Central memory CD4-positive, alpha-beta T cell (primary cell): ENCODE data around the gene AP2S1.
"Not testable (repeated sequence)": the region's sequence is repeated elsewhere in the genome, so short reads cannot be mapped to it uniquely, and the experiment has no call there.

Source experiments
- DNase-seq: peaks from one replicate; pipeline ENCODE4 v3.0.0; 2022

The AP2S1 gene

DNA sequence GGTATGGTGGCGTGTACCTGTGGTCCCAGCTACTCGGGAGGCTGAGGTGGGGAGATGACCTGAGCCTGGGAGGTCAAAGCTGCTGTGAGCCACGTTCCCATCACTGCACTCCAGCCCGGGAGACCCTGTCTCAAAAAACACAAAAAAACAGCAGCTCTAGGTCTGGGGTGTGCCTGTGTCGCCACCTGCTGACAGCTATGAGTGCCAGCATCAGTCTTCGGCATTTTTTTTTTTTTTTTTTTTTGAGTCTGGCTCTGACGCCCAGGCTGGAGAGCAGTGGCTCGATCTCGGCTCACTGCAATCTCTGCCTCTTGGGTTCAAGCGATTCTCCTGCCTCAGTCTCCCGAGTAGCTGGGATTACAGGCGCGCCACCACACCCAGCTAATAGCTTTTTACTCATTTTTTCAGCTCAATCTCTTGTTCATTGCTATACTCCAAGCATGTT, 10.1 kb downstream of the AP2S1 start:
- peak; percentile 50 for DNase-seq

DNA sequence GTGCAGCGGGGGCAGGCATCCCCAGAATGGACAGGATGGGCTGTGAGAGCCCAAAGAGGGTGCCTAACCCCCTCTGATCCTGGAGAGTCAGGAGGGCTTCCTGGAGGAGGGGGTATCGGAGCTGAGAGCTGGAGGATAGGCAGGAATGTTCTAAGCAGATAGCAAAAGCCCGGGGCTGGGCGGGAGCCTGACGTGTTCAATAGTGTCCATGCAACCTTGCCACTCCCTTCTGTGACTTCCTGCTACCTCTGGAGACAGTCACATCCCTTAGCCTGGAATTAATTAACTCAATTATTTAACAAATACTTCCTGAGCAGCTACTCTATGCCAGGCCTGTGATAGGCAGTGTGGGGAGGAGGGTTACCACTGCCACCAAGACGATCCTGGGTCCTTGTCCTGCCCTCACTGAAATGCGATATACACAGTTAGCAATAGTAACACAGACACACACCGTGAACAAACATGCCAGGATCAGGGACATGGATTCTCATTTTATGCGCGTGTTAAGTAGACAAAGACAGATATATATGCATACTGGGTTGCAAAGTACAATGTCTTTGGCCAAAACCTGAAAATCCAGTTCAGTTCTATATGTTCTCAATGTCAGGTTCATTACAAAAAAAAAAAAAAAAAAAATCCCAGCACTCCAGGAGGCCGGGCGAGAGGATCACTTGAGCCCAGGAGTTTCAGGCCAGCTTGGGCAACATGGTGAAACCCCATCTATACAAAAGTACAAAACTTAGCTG, 10.7 kb downstream of the AP2S1 start:
- DNase-seq: no peak

DNA sequence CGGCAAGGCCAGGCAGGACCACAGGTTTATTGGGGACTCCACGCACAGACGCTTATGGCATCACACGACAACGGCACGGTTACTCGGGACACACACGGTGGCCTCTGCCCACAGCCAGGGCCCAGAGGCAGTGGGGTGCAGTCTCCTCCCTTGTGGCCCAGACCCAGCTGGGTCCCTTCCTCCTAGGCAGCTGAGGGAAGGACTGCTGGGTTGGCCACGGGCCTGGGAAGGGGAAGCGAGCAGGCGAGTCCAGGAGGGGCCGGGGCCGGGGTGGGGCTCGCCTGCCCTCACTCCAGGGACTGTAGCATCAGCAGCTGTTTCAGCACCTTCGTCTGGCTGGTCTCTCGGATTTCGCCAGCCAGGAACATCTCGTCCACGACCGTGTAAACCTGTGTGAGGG, 12.5 kb downstream of the AP2S1 start:
- no peak for DNase-seq

DNA sequence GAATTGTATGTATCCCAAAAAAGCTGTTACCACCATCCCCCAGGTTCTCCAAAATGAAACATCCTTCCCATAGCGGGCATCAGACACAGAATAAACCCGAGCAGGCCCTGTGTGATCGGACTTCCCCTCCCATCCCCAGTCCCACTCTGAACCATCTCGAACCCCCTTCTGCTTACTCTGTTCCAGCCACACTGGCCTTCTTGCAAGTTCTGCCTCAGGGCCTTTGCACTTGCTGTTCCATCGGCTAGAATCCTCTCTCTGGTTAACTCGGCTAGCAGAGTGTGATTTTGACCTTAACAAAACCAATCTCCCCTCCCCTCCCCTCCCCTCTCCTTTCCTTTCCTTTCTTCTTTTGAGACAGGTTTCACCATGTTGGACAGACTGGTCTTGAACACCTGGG, 15.7 kb downstream of the AP2S1 start:
- DNase-seq: no peak

DNA sequence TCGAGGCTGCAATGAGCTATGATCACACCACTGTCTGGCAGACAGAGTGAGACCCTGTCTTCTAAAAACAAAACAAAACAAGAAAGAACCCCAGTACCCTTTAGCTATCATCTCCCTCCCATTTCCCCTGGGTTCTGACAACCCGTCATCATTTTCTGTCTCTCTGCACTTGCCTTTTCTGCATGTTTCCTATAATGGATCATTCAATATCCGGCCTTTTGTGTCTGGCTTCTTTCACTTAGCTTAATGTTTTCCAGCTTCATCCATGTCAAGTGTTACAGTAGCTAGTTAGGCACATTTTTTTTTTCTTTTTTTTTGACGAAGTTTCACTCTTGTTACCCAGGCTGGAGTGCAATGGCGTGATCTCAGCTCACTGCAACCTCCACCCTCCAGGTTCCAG, 16.5 kb downstream of the AP2S1 start:
- DNase-seq: no peak

DNA sequence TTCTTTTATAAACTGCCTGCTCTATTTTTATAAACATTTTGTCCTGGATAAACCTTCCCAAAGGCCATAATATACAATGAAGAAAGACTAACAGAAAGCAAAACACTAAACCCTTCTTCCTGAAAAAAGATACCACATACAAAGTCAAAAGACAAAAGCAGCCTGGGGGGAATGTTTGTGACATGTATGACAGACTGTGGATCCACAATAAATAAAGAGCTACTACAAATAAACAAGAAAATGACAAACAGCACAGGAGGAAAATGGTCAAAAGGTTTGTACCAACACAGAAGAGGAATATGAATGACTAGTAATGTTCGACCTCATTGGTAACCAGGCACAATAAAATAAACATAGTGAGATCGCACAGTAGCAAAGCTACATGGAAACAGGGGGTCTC, 19.8 kb downstream of the AP2S1 start:
- no peak for DNase-seq

DNA sequence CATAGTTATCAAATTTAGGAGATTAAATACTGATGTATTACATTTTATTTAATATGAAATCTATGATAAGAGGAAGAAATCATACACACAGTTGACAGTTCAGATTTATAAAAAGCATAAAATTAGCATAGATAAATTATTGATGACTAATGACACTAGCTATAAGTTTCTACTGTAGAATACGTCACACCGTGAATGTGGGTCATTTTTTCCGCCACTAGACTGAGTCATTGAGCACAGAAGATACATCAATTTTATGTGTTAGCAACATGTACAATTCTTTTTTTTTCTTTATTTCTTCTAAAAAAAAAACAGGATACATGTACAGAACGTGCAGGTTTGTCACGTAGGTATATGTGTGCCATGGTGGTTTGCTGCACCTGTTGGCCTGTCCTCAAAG, 22.2 kb downstream of the AP2S1 start:
- no peak for DNase-seq

DNA sequence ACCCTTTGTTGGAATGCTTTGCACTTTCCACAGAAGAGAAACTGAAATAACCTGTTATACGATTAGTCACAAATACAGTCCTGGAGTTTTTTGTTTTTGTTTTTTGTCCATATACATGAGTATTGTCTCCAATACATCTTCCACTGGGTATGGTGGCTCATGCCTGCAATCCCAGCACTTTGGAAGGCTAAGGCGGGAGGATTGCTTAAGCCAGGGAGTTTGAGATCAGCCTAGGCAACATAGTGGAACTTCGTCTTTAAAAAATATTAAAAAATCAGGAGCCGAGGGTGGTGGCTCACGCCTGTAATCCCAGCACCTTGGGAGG, 25.0 kb downstream of the AP2S1 start:
- DNase-seq: no peak

DNA sequence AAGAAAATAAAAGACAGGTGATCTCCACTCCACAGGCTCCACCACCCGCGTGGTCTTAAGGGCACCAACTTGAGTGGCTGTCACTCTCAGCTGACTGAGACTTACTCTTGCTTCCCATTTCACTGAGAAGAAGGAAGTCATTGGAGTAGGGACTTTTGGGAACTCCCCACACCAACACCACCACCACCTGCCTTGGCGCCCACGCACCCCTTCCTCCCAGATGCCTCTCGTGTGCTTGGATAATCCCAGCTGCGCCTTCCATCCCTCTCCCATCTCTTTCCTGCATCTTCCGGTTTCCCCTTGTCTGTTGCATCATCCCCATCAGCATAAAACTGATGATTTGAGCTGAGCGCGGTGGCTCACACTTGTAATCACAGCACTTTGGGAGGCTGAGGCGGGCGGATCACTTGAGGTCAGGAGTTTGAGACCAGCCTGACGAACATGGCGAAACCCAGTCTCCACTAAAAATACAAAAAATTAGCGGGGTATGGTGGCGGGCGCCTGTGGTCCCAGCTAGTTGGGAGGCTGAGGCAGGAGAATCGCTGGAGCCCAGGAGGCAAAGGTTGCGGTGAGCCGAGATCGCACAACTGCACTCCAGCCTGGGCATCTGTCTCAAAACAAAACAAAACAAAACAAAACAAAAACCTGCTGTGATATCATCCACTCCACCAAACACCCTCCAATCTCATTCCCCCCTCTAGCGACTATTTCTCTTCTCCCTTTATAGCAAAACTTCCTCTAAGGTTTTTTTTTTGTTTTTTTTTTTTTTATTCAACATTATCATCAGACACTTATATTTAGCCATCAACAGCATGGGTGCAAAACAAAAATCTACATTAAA, 25.5 kb downstream of the AP2S1 start:
- no peak for DNase-seq

DNA sequence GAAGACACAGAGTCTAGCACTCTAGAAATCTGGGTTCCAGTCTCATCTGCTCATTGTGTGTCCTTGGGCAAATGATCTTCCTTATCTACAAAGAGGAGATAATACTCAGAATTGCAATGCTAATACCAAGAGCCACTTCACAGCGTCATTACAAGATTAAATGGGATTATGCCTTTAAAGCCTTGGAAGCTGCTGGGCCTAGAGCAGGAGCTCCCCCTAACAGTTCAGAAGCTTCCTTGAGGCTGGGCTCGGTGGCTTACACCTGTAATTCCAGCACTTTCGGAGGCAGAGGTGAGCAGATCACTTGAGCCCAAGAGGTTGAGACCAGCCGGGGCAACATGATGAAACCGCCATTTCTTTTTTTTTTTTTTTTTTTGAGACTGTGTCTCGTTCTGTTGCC, 27.6 kb downstream of the AP2S1 start:
- no peak for DNase-seq

DNA sequence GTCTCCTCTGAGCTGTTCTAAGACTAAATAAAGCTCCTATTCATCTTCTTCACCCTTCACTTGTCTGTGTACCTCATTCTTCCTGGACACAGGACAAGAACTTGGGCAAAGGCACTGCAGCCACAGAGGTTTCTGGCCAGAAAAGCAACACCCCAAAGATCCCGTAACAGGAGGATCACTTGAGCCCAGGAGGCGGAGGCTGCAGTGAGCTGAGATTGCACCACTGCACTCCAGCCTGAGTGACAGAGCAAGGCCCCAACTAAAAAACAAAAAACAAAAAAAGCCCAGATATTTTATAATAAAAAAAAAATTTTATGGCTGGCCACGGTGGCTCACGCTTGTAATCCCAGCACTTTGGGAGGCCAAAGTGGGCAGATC, 28.2 kb downstream of the AP2S1 start:
- not testable (repeated sequence) for DNase-seq

DNA sequence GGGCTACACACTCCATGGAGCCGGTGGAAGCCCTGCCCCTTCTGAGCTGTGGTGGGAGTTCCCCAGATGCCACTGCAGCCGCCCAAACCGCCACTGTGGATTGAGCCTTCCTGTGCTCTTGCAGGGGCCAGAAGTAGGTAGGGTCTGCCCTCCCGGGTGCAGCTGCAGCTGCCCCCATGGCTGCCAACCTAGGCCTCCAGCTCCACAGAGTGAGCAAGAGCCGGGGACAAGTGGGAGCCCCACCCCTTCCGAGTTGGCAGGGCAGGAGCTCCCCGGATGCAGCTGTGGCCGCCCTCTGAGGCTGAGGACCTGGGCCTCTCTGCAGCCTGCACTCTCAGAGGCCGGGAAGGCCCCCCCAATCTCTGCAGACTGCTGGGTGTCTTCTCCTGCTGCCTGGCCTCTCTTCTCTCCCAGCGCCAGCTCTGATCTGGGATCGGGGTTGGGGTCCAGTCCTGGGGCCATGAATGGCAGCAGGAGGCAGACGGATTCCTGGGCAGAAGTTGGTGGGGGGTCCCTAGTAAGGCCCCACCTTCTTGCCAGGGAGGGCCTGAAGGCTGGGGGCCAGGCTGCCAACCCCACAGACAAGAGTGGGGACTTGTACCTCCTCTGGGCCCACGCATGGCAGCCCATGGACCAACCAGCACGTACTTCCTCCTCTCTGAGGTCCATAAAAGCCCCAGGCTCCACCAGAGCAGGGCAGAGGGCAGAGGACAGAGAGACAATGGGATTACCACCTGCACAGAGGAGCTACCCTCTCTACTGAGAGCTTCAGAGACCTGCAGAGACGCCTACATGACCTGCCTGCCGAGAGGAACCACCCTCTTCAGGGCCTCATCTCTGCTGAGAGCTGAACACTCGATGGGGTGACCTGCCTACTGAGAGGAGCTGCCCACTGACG, 28.9 kb downstream of the AP2S1 start:
- DNase-seq: peak; percentile 48

DNA sequence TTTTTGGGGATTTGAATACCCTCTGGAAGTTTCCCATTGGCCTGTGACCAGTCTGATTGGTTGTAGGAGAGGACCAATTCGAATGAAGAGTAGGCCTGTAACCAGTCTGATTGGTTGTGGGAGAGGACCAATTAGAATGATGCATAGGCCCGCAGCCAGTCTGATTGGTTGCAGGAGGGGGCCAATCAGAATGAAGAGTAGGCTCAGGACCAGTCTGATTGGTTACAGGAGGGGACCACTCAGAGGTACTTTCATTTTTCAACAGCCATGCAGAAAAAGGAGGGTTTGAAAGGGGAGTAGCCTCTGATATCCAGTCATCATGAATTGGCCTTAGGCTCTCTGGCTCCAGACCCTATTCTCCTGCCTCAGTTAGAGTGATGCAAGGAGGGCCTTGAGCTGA, 31.8 kb downstream of the AP2S1 start:
- no peak for DNase-seq

DNA sequence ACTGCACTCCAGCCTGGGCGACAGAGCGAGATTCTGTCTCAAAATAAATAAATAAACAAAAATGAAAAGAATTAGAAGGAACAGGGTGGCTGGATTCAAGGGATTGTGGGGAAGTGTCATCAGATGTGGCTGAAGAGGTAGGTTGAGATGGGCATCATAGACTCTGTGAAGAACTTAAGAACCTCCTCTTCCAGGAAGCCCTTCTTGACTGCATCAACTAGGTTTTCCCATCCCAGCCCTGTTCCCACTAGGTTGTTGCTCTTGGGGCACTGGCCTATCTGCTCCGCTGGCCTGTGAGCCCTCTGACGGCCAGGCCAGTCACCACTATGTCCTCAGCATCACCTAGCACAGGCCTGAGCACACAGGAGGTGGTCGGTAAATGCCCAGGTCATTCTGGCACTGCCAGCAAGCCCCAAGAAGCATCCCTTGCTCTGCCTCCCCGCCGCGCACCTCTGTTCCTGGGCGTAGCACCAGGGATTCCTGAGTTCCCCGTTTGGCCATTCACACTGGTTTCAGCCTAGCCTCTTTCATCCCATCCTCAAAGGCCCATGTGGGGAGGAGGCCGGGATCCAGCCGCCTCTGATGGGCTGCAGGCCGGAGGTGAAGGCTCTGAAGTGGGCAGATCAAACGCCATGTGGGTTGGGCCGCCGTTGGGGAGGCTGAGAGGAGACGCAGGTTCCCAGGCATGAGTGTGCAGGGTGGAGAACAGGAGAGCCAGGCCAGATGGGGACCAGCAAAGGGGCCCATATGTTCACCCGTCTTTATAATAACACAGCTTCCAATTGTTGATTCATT, 34.6 kb downstream of the AP2S1 start:
- no peak for DNase-seq

DNA sequence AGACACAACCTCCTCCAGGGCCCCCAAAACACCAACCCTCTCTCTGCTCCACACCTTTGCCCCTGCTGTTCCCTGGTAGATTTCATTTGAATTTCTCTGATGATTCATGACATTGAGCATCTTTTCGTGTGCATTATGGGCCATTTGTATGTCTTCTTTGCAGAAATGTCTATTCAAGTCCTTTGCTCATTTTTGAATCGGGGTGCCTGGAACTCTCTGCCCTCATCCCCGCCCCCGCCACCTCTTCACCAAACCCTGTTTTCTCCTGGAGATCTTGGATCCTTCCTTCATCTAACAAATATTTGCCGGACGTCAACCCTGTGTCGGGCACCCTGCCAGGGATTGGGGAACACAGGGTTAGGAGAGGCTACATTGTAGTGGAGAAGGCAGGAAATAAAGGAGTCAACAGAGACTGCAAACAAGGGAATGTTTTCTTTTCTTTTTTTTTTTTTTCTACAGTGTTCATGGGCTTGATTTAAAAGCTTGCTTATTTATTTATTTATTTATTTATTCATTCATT, 36.7 kb downstream of the AP2S1 start:
- no peak for DNase-seq

DNA sequence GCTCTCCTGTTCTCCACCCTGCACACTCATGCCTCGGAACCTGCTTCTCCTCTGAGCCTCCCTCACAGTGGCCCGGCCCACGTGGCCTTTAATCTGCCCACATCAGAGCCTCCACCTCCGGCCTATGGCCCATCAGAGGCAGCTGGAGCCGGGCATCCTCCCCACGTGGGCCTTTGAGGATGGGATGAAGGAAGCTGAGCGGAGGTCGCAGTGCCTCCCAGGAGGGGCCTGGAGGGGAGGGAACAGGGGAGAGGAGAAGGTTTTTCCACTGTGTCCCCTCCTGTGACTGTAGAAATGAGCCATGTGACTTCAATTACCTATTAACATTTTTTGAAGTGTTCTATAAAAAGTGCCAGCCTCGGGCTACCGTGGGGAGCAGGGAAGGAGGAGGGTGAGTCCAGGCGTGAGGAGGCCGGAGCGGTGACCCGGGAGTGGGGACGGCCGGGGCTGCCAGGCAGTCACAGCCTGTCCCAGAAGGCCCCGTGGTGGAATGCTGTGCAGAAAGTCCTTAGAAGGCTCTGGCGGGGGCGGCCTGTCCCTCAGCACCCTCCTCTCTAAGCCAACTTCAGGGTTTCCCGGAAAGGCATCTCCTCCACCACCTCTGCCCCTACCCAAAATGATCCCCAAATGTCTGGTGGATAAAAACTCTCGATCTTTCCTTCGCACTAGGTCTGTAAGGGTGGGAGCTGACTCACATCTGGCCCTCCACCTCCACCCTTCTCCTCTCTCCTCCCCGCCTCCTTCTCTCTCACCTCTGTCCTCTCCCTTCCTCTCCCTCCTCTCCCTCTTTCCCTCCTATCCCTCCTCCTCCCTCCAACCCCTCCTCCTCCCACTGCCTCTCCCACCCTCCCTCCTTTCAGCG, 37.4 kb downstream of the AP2S1 start:
- no peak for DNase-seq

DNA sequence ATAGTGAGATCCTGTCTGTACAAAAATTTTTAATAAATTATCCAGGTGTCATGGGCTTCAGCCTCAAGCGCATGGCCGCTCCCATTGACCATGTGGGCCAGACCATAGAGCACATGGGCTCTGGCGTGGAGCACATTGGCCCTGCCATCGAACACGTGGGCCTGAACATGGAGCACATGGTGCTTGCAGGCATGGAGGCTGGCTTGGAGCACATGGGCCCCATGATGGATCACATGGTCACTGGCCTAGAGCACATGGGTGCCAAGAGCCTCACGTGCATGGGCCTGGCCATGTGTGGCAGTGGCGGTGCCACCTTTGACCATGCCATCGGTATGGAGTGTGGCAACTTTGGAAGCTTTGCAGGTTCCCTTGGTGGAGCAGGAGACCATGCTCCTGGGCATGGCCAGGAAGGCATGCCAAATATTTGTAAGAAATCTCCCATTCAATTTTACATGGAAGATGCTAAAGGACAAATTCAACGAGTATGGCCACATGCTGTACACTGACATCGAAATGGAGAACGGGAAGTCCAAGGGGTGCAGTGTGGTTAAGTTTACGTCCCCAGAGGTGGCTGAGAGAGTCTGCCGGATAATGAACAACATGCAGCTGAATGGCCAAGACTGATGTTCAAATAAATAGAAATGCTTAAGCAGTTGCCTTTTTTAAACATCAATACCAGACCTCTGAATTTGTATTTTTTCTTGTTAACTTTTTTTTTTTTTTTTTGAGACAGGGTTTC, 40.9 kb downstream of the AP2S1 start:
- DNase-seq: no peak

DNA sequence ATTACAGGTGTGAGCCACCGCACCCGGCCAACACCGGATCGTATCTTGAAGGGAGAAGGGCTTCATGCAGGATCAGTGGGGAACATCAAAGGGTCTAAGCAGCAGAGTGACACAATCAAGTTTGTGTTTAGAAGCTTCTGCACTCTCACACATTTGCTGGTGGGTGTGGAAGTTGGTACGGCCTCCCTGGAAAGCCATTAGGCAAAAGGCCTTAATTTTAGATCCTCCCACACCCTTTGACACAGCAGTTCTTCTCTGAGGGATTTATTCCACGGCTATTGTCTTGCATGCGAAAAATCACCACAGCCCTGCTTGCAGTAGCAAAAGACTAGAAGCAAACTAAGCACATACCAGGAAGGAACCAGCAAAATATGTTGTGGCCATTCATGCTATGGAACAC, 44.0 kb downstream of the AP2S1 start:
- DNase-seq: no peak

DNA sequence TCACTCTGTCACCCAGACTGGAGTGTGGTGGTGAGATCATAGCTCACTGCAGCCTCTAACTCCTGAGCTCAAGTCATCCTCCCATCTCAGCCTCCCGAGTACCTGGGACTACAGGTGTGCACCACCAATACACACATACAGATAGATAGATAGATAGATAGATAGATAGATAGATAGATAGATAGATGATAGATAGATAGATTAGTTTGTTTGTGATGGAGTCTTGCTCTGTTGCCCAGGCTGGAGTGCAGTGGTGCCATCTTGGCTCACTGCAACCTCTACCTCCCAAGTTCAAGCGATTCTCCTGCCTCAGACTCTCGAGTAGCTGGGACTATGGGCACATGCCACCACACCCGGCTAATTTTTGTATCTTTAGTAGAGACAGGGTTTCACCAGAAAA, 46.2 kb downstream of the AP2S1 start:
- not testable (repeated sequence) for DNase-seq

DNA sequence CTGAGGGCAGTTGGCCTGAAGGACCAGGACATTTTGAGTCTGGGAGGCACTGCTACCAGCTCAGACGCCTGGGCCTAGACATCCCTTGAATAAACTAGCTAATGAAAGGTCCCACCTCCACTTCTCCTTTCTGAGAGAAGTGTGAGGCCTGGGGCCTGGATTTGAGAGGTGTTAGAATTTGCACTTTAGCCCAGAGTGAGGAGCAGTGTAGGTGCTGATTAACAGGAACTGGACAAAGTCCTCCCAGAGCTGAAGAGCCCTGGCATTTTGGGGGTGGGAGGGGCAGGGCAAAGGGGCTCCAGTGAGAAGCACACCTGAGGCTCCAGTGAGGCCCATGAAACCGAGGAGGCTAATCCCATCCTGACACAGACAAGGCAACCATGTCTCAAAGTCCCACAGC, 47.1 kb downstream of the AP2S1 start:
- DNase-seq: no peak

DNA sequence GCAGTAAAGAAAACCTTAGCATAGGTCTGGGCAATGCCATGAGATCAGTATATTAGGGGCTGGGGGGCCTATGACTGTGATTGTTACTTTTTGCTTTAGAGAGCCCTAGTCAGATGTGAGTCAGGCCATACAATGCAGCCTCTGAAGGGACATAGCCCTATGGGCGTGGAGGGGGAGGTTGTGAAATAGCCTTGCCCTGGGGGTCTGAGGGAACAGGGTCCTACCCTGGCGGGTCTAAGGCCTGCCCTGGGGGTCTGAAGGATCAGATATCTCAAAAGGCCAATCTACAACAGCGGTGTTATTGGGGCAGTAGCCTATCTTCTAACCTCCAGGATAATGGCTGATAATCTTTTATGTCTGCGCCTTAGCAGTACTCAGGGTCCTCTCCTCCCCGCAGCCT, 48.5 kb downstream of the AP2S1 start:
- no peak for DNase-seq
